Ascending aorta (tissue), 2 donors: ENCODE results near the gene ERGIC2. TPM values are rescaled to one million over a fixed set of nuclear protein-coding genes. Genes with fewer than 3 reads are reported as not detected.
"Not testable (repeated sequence)": the region's sequence is repeated elsewhere in the genome, so short reads cannot be mapped to it uniquely, and the experiment has no call there.

Experiments used
- DNase-seq, 2 donors: peaks; one replicate each; pipeline ENCODE4 v3.0.0-alpha.2; 2019; ENCODE audit warnings: low spot score in 2 of 2
- H3K27ac ChIP-seq, 2 donors: fragments of 200-600 bp; sonication (generic); one replicate each; pipeline ENCODE4 v1.5.1; 2016 to 2017; ENCODE audit warnings: mild to moderate bottlenecking in 1 of 2
- H3K27me3 ChIP-seq: fragments of 200-600 bp; sonication (generic); one replicate; pipeline ENCODE4 v1.5.1; 2017
- H3K36me3 ChIP-seq, 2 donors: fragments of 200-600 bp; sonication (generic); one replicate each; pipeline ENCODE4 v1.5.1; 2016
- H3K4me1 ChIP-seq, 2 donors: fragments of 200-600 bp; sonication (generic); one replicate each; pipeline ENCODE4 v1.5.1; 2016 to 2017; ENCODE audit warnings: mild to moderate bottlenecking in 1 of 2
- H3K4me3 ChIP-seq, 2 donors: fragments of 200-600 bp; sonication (generic); one replicate each; pipeline ENCODE4 v1.5.1; 2016 to 2017; ENCODE audit warnings: mild to moderate bottlenecking in 1 of 2
- H3K9me3 ChIP-seq, 2 donors: fragments of 200-600 bp; sonication (generic); one replicate each; pipeline ENCODE4 v1.5.1; 2016
- intact Hi-C: fragments of 100-400 bp; cut with DNase I; formaldehyde crosslinking; loops from one replicate; pipeline ENCODE4 v1.15.1; 2023
- total RNA-seq: library from RNA; depleted of rRNA; stranded (reverse); fragments of >200 nt; gene quantifications from one replicate; pipeline ENCODE4 v1.1.0, GENCODE V29; 2016
- TF ChIP-seq, protein P1 (sequence below), 3 experiments: fragments of 200-600 bp in 2 of 3; fragments of 450-650 bp in 1 of 3; sonication (generic) in 2 of 3; IDR thresholded peaks; one replicate each; pipeline ENCODE4 v1.5.1; 2016 to 2019; ENCODE audit warnings: antibody characterized with exemption in 3 of 3, mild to moderate bottlenecking in 1 of 3, moderate library complexity in 1 of 3

The ERGIC2 gene
- total RNA-seq, 1 donor from 2014 or later = 12.5 TPM

DNA sequence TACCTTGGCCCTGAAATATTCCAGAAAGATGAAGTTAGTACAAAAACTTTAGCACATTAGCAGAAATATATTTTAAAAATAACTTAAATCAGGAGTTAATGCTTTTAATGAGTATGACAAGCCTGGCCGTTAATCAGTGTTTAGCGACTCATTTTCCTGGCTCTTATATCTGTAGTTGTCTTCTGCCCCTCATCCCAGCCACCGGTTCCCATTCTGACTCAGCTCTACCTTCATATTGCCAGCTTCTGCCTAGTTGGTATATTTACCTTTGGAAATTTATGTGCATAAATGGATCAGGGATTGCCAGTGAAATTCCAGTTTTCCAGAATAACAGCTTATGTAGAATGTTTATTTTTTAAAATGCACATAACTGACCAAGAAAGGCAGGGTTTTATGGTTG is 79.9 kb downstream of the ERGIC2 start:
- intact Hi-C loops = no loop called here

DNA sequence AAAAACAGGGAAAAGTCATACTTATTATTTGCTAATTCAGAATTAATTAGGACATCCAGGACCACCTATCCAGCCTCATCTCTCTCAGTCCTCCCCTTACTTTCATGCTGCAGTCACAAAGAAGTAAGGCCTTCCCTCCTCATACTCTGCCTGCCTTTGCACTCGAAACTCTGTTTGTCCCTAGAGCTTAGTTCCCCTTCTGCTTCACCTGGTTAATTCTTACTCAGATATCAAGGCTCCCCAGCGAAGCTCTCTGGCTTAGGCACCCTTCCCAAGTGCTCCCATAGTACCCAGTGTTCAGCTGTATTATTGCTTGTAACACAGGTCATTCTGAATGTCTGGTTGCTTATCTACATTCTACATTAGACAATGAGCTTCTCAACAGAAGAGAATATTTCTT is 81.3 kb downstream of the ERGIC2 start:
- intact Hi-C loops = no loop called here
- Histone ChIP-seq H3K36me3 (no peaks in the 10 kb centered on the region), H3K4me3 (no peak overlapping the region), H3K4me1 (no peaks in the 10 kb centered on the region), H3K27ac (no peak overlapping the region), H3K27me3 (no peaks in the 10 kb centered on the region), H3K9me3 (no peaks in the 10 kb centered on the region)
- TF ChIP-seq, protein P1, sequence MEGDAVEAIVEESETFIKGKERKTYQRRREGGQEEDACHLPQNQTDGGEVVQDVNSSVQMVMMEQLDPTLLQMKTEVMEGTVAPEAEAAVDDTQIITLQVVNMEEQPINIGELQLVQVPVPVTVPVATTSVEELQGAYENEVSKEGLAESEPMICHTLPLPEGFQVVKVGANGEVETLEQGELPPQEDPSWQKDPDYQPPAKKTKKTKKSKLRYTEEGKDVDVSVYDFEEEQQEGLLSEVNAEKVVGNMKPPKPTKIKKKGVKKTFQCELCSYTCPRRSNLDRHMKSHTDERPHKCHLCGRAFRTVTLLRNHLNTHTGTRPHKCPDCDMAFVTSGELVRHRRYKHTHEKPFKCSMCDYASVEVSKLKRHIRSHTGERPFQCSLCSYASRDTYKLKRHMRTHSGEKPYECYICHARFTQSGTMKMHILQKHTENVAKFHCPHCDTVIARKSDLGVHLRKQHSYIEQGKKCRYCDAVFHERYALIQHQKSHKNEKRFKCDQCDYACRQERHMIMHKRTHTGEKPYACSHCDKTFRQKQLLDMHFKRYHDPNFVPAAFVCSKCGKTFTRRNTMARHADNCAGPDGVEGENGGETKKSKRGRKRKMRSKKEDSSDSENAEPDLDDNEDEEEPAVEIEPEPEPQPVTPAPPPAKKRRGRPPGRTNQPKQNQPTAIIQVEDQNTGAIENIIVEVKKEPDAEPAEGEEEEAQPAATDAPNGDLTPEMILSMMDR (IDR thresholded peaks at IDR 0.05) = no peak
- DNase-seq = no peak

More for the DNA sequence above, 79.9 kb downstream of the ERGIC2 start:
- Histone ChIP-seq H3K4me1 (no peaks in the 10 kb centered on the region), H3K9me3 (no peaks in the 10 kb centered on the region), H3K27me3 (no peaks in the 10 kb centered on the region), H3K36me3 (no peaks in the 10 kb centered on the region), H3K4me3 (no peak overlapping the region), H3K27ac (no peak overlapping the region)
- TF ChIP-seq, protein P1 (IDR thresholded peaks at IDR 0.05) = no peak
- DNase-seq = no peak

DNA sequence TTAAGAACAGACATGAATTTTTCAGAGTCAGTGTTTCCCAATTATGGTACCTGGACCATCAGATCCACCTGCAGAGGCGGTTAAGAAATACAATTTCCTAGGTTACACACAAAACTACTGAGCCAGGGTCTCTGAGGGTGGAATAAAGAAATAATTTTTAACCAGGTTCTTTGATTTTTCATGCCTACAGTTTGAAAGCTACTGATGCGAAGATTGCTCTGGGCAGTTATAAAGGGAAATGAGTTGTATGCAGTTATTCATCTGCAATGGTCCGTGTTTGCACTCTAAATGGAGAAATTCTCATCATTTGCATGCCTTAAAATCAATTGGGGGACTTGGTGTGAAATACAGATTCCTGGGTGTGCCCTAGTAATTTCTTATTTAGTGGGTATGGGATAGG is 89.7 kb downstream of the ERGIC2 start:
- TF ChIP-seq, protein P1 (IDR thresholded peaks at IDR 0.05) = no peak
- DNase-seq = no peak
- Histone ChIP-seq H3K27ac (no peak overlapping the region), H3K9me3 (no peaks in the 10 kb centered on the region), H3K4me3 (no peak overlapping the region), H3K36me3 (no peaks in the 10 kb centered on the region), H3K4me1 (no peaks in the 10 kb centered on the region), H3K27me3 (no peaks in the 10 kb centered on the region)
- intact Hi-C loops = no loop called here

DNA sequence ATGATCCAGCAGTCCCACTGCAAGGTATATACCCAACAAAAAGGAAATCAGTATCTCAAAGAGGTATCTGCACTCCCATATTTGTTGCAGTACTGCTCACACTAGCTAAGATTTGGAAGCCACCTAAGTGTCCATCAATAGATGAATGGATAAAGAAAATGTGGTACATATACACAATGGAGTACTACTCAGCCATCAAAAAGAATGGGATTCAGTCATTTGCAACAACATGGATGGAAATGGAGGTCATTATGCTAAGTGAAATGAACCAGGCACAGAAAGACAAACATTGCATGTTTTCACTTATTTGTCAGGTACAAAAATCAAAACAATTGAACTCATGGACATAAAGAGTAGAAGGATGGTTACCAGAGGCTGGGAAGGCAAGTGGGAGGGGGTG is 90.5 kb downstream of the ERGIC2 start:
- H3K4me1 ChIP-seq, H3K27me3 ChIP-seq, H3K4me3 ChIP-seq, H3K27ac ChIP-seq, H3K9me3 ChIP-seq, H3K36me3 ChIP-seq, intact Hi-C loops, DNase-seq: not testable (repeated sequence)

DNA sequence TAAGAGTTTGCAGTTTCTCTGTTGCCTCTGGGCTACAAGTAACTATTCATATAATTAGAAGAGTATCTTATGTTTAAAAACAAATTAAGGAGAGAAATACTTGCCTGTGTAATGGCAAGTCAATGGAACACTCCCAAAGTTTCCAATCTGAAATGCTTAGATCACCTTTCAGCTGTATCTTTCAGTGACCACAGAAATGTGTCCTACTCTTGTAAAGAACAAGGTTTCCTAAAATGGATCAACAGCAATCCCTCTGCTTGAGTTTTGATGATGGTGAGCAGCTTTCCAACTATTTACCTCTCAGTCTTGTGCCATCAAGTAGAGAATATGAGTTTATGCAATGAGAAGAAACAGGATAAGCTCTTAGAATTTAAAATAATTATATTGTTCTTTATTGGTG is 92.9 kb downstream of the ERGIC2 start:
- TF ChIP-seq, protein P1 (IDR thresholded peaks at IDR 0.05) = no peak
- H3K27me3 ChIP-seq = no peaks in the 10 kb centered on the region
- H3K9me3 ChIP-seq = no peaks in the 10 kb centered on the region
- no peak overlapping the region for H3K4me3 ChIP-seq
- H3K36me3 ChIP-seq = no peaks in the 10 kb centered on the region
- H3K27ac ChIP-seq = no peak overlapping the region
- no peak for DNase-seq
- intact Hi-C loops = no loop called here
- H3K4me1 ChIP-seq = no peaks in the 10 kb centered on the region

DNA sequence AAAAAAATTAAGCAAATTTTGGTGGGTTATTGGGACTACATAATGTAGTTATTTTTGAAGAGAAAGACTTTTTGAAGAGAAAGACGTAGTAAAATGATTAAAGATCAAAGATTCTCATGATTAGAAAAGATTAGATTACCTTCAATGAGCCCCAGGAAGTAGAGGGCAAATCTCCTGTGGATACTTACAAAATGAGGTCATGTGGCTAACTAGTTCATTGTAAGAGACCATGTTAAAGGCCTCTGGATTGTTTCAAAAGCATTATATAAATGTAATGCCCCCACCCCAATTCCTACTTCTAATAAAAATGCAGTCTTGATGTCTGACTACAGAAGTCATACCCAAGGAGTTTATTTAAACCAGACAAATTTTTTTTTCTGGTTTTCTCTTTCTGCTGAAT is 93.3 kb downstream of the ERGIC2 start:
- Histone ChIP-seq H3K9me3 (no peaks in the 10 kb centered on the region), H3K27me3 (no peaks in the 10 kb centered on the region), H3K4me3 (no peak overlapping the region), H3K36me3 (no peaks in the 10 kb centered on the region), H3K4me1 (no peaks in the 10 kb centered on the region), H3K27ac (no peak overlapping the region)
- TF ChIP-seq, protein P1 (IDR thresholded peaks at IDR 0.05) = no peak
- DNase-seq = no peak
- intact Hi-C loops = no loop called here

Other genes starting within 250 kb of the ERGIC2 start
- gene FAR2, start 231.9 kb downstream of the ERGIC2 start, total RNA-seq = 11.3 TPM
- 2.6 TPM for gene OVCH1, start 116.5 kb upstream of the ERGIC2 start, total RNA-seq